TTC549 (cell line): ENCODE measurements around the gene OR2L13.
"Not testable (repeated sequence)": the region's sequence is repeated elsewhere in the genome, so short reads cannot be mapped to it uniquely, and the experiment has no call there.

Experiments used
- FAIRE-seq: peaks from 2 replicates; lab custom pipeline; 2012; peaks lifted over from hg19 to GRCh38; lab: Jason Lieb, UNC

The OR2L13 gene

GRCh38 chr1:248094884-248095283 is at the start of gene OR2L13:
Gene OR2L13, plus strand, starts transcription at chr1:248095184. Its CDS starts 4,192 bp downstream, at chr1:248099376.
- FAIRE-seq, result no peak

- FAIRE-seq, result no peak
These were observed 49.8 kb upstream of the OR2L13 start for GRCh38 chr1:248045209-248045608.

GRCh38 chr1:248046536-248046935 is 48.4 kb upstream of the OR2L13 start, which contains the start of gene OR2L3:
Gene OR2L3, plus strand, starts transcription at chr1:248046836. Its CDS starts 13,846 bp downstream, at chr1:248060682.
- FAIRE-seq, result no peak

- no peak for FAIRE-seq
These were observed 48.0 kb upstream of the OR2L13 start for GRCh38 chr1:248047008-248047407.

GRCh38 chr1:248054671-248055070 is 40.3 kb upstream of the OR2L13 start:
- FAIRE-seq, result no peak

- no peak for FAIRE-seq
These were observed 39.7 kb upstream of the OR2L13 start for GRCh38 chr1:248055261-248055660.

GRCh38 chr1:248065071-248065470 is 29.9 kb upstream of the OR2L13 start:
- no peak for FAIRE-seq

- FAIRE-seq, result no peak
These were observed 29.4 kb upstream of the OR2L13 start for GRCh38 chr1:248065604-248066003.

GRCh38 chr1:248083864-248084263 is 11.1 kb upstream of the OR2L13 start:
- not testable (repeated sequence) for FAIRE-seq

- no peak for FAIRE-seq
These were observed 3.5 kb downstream of the OR2L13 start for GRCh38 chr1:248098529-248098928.

GRCh38 chr1:248102847-248103246 is 7.9 kb downstream of the OR2L13 start:
- FAIRE-seq, result peak; percentile 100

- no peak for FAIRE-seq
These were observed 16.2 kb downstream of the OR2L13 start for GRCh38 chr1:248111157-248111556.

- no peak for FAIRE-seq
These were observed 19.9 kb downstream of the OR2L13 start for GRCh38 chr1:248114890-248115289.

- FAIRE-seq, result no peak
These were observed 32.7 kb downstream of the OR2L13 start for GRCh38 chr1:248127653-248128052.

GRCh38 chr1:248136811-248137210 is 41.8 kb downstream of the OR2L13 start:
- FAIRE-seq, result no peak

GRCh38 chr1:248140846-248141245 is 45.9 kb downstream of the OR2L13 start:
- FAIRE-seq, result peak; percentile 58

GRCh38 chr1:248143311-248143710 is 48.3 kb downstream of the OR2L13 start:
- no peak for FAIRE-seq

- no peak for FAIRE-seq
These were observed 49.7 kb downstream of the OR2L13 start, which contains the start of gene OR2M5 for GRCh38 chr1:248144513-248145198. Gene OR2M5, plus strand, starts transcription at chr1:248145148. Its CDS starts 0 bp downstream, at chr1:248145148.
